Adrenal gland (tissue), 5 donors: ENCODE data around the gene TOPAZ1.

Experiments used
- CTCF ChIP-seq, 6 experiments: fragments of 450-650 bp in 4 of 6; fragments of 200-600 bp in 2 of 6; sonication (generic) in 1 of 6; IDR thresholded peaks; 1 replicate in 5 of 6; 2 replicates in 1 of 6; pipeline versions ENCODE4 v1.5.1 to v1.8.0; 2016 to 2021; ENCODE audit warnings: antibody characterized with exemption in 6 of 6, mild to moderate bottlenecking in 2 of 6, moderate library complexity in 1 of 6
- POLR2A ChIP-seq, 2 donors: fragments of 450-650 bp; IDR thresholded peaks; one replicate each; pipeline ENCODE4 v1.6.1; 2017; ENCODE audit warnings: antibody characterized with exemption in 2 of 2, mild to moderate bottlenecking in 2 of 2, moderate library complexity in 1 of 2
- donor health status: DM: no; HTN: no; CAD: no.

- TF ChIP-seq CTCF (IDR thresholded peaks at IDR 0.05) (no peak), POLR2A (IDR thresholded peaks at IDR 0.05) (no peak)
These were observed 33.6 kb upstream of the TOPAZ1 start for GRCh38 chr3:44208086-44208485.
